HepG2 (cell line): Measurements from ENCODE around the gene DUSP22. TPM values are rescaled to one million over a fixed set of nuclear protein-coding genes. Genes with fewer than 3 reads are reported as not detected.

ENCODE experiments used
- ARHGAP35 ChIP-seq: sonication (generic); formaldehyde crosslinking; IDR thresholded peaks from 2 replicates; pipeline ENCODE4 v1.9.0; 2022; ENCODE audit warnings: mild to moderate bottlenecking, inconsistent platforms, moderate library complexity, missing genetic modification reagents, borderline replicate concordance
- ATF1 ChIP-seq: IDR thresholded peaks from 2 replicates; pipeline ENCODE4 v1.6.1; 2016; ENCODE audit warnings: mild to moderate bottlenecking, control low read depth
- BHLHE40 ChIP-seq: IDR thresholded peaks from 2 replicates; pipeline ENCODE4 v1.6.1; 2011; ENCODE audit warnings: low read length, improper control_type of control experiment
- CHD2 ChIP-seq: IDR thresholded peaks from 2 replicates; pipeline ENCODE4 v1.6.1; 2011; ENCODE audit warnings: low read depth, low read length, improper control_type of control experiment
- FOXK2 ChIP-seq: fragments of 450-650 bp; IDR thresholded peaks from 2 replicates; pipeline ENCODE4 v1.6.1; 2016
- HDAC1 ChIP-seq: sonication (generic); formaldehyde crosslinking; IDR thresholded peaks from 2 replicates; pipeline ENCODE4 v1.5.1; 2020; ENCODE audit warnings: mild to moderate bottlenecking, missing genetic modification reagents
- HDAC2 ChIP-seq: sonication (generic); formaldehyde crosslinking; IDR thresholded peaks from 2 replicates; pipeline ENCODE4 v1.4.0; 2020; ENCODE audit warnings: missing genetic modification reagents
- HOXA5 ChIP-seq: sonication (generic); formaldehyde crosslinking; IDR thresholded peaks from 2 replicates; pipeline ENCODE4 v1.4.0; 2020; ENCODE audit warnings: missing genetic modification reagents
- IRF9 ChIP-seq: sonication (generic); formaldehyde crosslinking; IDR thresholded peaks from 2 replicates; pipeline ENCODE4 v1.8.0; 2022; ENCODE audit warnings: missing genetic modification reagents, mild to moderate bottlenecking, borderline replicate concordance
- POLR2AphosphoS5 ChIP-seq: IDR thresholded peaks from 2 replicates; pipeline ENCODE4 v1.6.1; 2012; ENCODE audit warnings: low read depth, low read length
- SRY ChIP-seq: sonication (generic); formaldehyde crosslinking; IDR thresholded peaks from 2 replicates; pipeline ENCODE4 v1.8.0; 2022; ENCODE audit warnings: mild to moderate bottlenecking, missing genetic modification reagents
- U2AF1 ChIP-seq: fragments of 200-400 bp; formaldehyde crosslinking; optimal IDR thresholded peaks from 2 replicates; pipeline ENCODE3; 2017; ENCODE audit warnings: mild to moderate bottlenecking, low read depth, low read length
- ZNF547 ChIP-seq: sonication (generic); formaldehyde crosslinking; IDR thresholded peaks from 2 replicates; pipeline ENCODE4 v1.5.1; 2020; ENCODE audit warnings: mild to moderate bottlenecking, missing genetic modification reagents
- polyA plus RNA-seq, 8 experiments: library from polyadenylated mRNA; depleted of rRNA in 3 of 8; stranded (reverse) in 7 of 8; unstranded in 1 of 8; fragments of >200 nt; fragmentation: Illumina TruSeq in 4 of 8; extraction: Trizol in 4 of 8; gene quantifications; 2 replicates each; pipeline versions ENCODE4 v1.2.1 to v1.2.3, GENCODE V29; 2011 to 2016; ENCODE audit warnings: low read depth in 4 of 8, missing spikeins in 1 of 8, mixed read lengths in 1 of 8; ENCODE audit not compliant: insufficient read depth in 1 of 8
- total RNA-seq, 5 experiments: library from RNA; depleted of rRNA; stranded (reverse); fragments of >200 nt; fragmentation: Illumina TruSeq; extraction: Trizol; gene quantifications; 2 replicates each; pipeline ENCODE4 v1.2.3, GENCODE V29; 2016; ENCODE audit warnings: low read depth in 1 of 5
- TF ChIP-seq, protein P1 (sequence below): sonication (generic); formaldehyde crosslinking; IDR thresholded peaks from 2 replicates; pipeline ENCODE4 v1.4.0; 2020; ENCODE audit warnings: missing genetic modification reagents, borderline replicate concordance
- TF ChIP-seq, protein P2 (sequence below): sonication (generic); formaldehyde crosslinking; IDR thresholded peaks from 2 replicates; pipeline ENCODE4 v1.5.1; 2020; ENCODE audit warnings: missing genetic modification reagents, mild to moderate bottlenecking, borderline replicate concordance
- TF ChIP-seq, protein P3 (sequence below): sonication (generic); formaldehyde crosslinking; IDR thresholded peaks from 2 replicates; pipeline ENCODE4 v1.8.1; 2022; ENCODE audit warnings: low read depth, mild to moderate bottlenecking, missing genetic modification reagents

DUSP22 gene
- total and polyA plus RNA-seq, 2 of the 13 experiments (the other 11 are each of a cell fraction or from before 2014, with no cell fraction given): 20.2 to 32.8 TPM

GRCh38 chr6:292506-293192 lies 362 bp downstream of the DUSP22 start (continued):
- TF ChIP-seq, protein P1, sequence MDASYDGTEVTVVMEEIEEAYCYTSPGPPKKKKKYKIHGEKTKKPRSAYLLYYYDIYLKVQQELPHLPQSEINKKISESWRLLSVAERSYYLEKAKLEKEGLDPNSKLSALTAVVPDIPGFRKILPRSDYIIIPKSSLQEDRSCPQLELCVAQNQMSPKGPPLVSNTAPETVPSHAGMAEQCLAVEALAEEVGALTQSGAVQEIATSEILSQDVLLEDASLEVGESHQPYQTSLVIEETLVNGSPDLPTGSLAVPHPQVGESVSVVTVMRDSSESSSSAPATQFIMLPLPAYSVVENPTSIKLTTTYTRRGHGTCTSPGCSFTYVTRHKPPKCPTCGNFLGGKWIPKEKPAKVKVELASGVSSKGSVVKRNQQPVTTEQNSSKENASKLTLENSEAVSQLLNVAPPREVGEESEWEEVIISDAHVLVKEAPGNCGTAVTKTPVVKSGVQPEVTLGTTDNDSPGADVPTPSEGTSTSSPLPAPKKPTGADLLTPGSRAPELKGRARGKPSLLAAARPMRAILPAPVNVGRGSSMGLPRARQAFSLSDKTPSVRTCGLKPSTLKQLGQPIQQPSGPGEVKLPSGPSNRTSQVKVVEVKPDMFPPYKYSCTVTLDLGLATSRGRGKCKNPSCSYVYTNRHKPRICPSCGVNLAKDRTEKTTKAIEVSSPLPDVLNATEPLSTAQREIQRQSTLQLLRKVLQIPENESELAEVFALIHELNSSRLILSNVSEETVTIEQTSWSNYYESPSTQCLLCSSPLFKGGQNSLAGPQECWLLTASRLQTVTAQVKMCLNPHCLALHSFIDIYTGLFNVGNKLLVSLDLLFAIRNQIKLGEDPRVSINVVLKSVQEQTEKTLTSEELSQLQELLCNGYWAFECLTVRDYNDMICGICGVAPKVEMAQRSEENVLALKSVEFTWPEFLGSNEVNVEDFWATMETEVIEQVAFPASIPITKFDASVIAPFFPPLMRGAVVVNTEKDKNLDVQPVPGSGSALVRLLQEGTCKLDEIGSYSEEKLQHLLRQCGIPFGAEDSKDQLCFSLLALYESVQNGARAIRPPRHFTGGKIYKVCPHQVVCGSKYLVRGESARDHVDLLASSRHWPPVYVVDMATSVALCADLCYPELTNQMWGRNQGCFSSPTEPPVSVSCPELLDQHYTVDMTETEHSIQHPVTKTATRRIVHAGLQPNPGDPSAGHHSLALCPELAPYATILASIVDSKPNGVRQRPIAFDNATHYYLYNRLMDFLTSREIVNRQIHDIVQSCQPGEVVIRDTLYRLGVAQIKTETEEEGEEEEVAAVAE (CRISPR knock-in tag): peak; percentile 29; the same call in 1 of the 2 replicates
- TF ChIP-seq, protein P2, sequence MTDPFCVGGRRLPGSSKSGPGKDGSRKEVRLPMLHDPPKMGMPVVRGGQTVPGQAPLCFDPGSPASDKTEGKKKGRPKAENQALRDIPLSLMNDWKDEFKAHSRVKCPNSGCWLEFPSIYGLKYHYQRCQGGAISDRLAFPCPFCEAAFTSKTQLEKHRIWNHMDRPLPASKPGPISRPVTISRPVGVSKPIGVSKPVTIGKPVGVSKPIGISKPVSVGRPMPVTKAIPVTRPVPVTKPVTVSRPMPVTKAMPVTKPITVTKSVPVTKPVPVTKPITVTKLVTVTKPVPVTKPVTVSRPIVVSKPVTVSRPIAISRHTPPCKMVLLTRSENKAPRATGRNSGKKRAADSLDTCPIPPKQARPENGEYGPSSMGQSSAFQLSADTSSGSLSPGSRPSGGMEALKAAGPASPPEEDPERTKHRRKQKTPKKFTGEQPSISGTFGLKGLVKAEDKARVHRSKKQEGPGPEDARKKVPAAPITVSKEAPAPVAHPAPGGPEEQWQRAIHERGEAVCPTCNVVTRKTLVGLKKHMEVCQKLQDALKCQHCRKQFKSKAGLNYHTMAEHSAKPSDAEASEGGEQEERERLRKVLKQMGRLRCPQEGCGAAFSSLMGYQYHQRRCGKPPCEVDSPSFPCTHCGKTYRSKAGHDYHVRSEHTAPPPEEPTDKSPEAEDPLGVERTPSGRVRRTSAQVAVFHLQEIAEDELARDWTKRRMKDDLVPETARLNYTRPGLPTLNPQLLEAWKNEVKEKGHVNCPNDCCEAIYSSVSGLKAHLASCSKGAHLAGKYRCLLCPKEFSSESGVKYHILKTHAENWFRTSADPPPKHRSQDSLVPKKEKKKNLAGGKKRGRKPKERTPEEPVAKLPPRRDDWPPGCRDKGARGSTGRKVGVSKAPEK (CRISPR knock-in tag): 0 out of 2 replicates have a peak, but pooled peaks have one; percentile 44
- peak; percentile 79 for TF ChIP-seq HDAC1
- no peak for TF ChIP-seq BHLHE40
- peak; percentile 45; the same call in 1 of the 2 replicates for TF ChIP-seq HDAC2 (CRISPR knock-in tag)
- no peak for TF ChIP-seq FOXK2
- 0 out of 2 replicates have a peak, but pooled peaks have one; percentile 92 for TF ChIP-seq IRF9
- TF ChIP-seq HOXA5 (CRISPR knock-in tag): peak; percentile 64; the same call in 1 of the 2 replicates
- TF ChIP-seq U2AF1: no peak
- no peak for TF ChIP-seq ATF1 (CRISPR knock-in tag)
- TF ChIP-seq, protein P3, sequence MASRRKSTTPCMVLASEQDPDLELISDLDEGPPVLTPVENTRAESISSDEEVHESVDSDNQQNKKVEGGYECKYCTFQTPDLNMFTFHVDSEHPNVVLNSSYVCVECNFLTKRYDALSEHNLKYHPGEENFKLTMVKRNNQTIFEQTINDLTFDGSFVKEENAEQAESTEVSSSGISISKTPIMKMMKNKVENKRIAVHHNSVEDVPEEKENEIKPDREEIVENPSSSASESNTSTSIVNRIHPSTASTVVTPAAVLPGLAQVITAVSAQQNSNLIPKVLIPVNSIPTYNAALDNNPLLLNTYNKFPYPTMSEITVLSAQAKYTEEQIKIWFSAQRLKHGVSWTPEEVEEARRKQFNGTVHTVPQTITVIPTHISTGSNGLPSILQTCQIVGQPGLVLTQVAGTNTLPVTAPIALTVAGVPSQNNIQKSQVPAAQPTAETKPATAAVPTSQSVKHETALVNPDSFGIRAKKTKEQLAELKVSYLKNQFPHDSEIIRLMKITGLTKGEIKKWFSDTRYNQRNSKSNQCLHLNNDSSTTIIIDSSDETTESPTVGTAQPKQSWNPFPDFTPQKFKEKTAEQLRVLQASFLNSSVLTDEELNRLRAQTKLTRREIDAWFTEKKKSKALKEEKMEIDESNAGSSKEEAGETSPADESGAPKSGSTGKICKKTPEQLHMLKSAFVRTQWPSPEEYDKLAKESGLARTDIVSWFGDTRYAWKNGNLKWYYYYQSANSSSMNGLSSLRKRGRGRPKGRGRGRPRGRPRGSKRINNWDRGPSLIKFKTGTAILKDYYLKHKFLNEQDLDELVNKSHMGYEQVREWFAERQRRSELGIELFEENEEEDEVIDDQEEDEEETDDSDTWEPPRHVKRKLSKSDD (CRISPR knock-in tag): peak; percentile 27; the same call in 1 of the 2 replicates
- peak; percentile 50; the same call in 1 of the 2 replicates for TF ChIP-seq POLR2AphosphoS5
- TF ChIP-seq CHD2: 0 out of 2 replicates have a peak, but pooled peaks have one; percentile 29
- peak; percentile 82; the same call in 1 of the 2 replicates for TF ChIP-seq ZNF547
- TF ChIP-seq SRY (CRISPR knock-in tag): peak; percentile 35; the same call in 1 of the 2 replicates
- TF ChIP-seq ARHGAP35: no peak; the same call in 1 of the 2 replicates
